Heart right ventricle (tissue), 16 donors: ENCODE measurements around the gene TTLL11. TPM values are rescaled to one million over a fixed set of nuclear protein-coding genes. Genes with fewer than 3 reads are reported as not detected.

Experiments
- ATAC-seq, 8 donors: fragments of 200-7000 bp; cut with Tn5 transposase; one replicate each; pipeline ENCODE4 v1.9.1; 2020; ENCODE audit warnings: mild to moderate bottlenecking in 8 of 8, moderate library complexity in 8 of 8, moderate number of reproducible peaks in 1 of 8
- DNase-seq, 2 donors: peaks; one replicate each; pipeline ENCODE4 v3.0.0-alpha.2; 2020
- H3K27ac ChIP-seq, 10 donors: fragments of 200-600 bp; sonication (generic) in 2 of 10; one replicate each; pipeline versions ENCODE4 v1.5.0 to v1.8.0; 2020 to 2022; ENCODE audit warnings: mild to moderate bottlenecking in 3 of 10
- H3K27me3 ChIP-seq, 7 donors: fragments of 200-600 bp; one replicate each; pipeline ENCODE4 v1.8.0; 2021 to 2022; ENCODE audit warnings: mild to moderate bottlenecking in 2 of 7
- H3K36me3 ChIP-seq, 9 donors: fragments of 200-600 bp; sonication (generic) in 1 of 9; one replicate each; pipeline versions ENCODE4 v1.5.0 to v1.8.0; 2020 to 2022; ENCODE audit warnings: mild to moderate bottlenecking in 2 of 9
- H3K4me1 ChIP-seq, 9 donors: fragments of 200-600 bp; sonication (generic) in 1 of 9; one replicate each; pipeline versions ENCODE4 v1.5.0 to v1.8.0; 2020 to 2022; ENCODE audit warnings: mild to moderate bottlenecking in 4 of 9
- H3K4me3 ChIP-seq, 10 donors: fragments of 200-600 bp; sonication (generic) in 2 of 10; one replicate each; pipeline versions ENCODE4 v1.5.0 to v1.8.0; 2020 to 2022; ENCODE audit warnings: mild to moderate bottlenecking in 7 of 10, moderate library complexity in 2 of 10
- H3K9me3 ChIP-seq, 11 donors: fragments of 200-600 bp in 10 of 11; sonication (generic) in 2 of 11; one replicate each; pipeline versions ENCODE4 v1.5.0 to v1.8.0; 2013 to 2022; ENCODE audit warnings: mild to moderate bottlenecking in 2 of 11, control low read depth in 1 of 11, moderate library complexity in 1 of 11
- CTCF ChIP-seq, 9 donors: fragments of 200-600 bp; sonication (generic) in 2 of 9; IDR thresholded peaks; one replicate each; pipeline versions ENCODE4 v1.5.0 to v1.8.0; 2021 to 2022; ENCODE audit warnings: antibody characterized with exemption in 9 of 9, mild to moderate bottlenecking in 5 of 9, moderate library complexity in 1 of 9
- WGBS, 2 donors: extraction: QIAGEN DNeasy Blood & Tissue Kit; methylation state at CpG; one replicate each; pipeline ENCODE4 v1.1.7; 2013; ENCODE audit warnings: inconsistent platforms in 1 of 2; 5-methylcytosine and 5-hydroxymethylcytosine counted together
- intact Hi-C, 10 donors: fragments of 100-400 bp; cut with DNase I; formaldehyde crosslinking; loops; one replicate each; pipeline versions ENCODE4 v1.11.1 to v1.14.2; 2022
- polyA plus RNA-seq, 2 donors: library from polyadenylated mRNA; stranded (reverse); fragments of 200-250 nt; gene quantifications; one replicate each; pipeline ENCODE4 v1.2.3, GENCODE V29; 2013
- total RNA-seq, 10 donors: library from RNA; stranded (reverse); fragmentation: NEBNext Ultra II Directional in 3 of 10; extraction: Animal tissue kit (Norgen Biotek cat#: 25700) in 3 of 10; gene quantifications; one replicate each; pipeline versions ENCODE4 v1.2.1 to v1.2.4, GENCODE V29; 2021 to 2023
- donor health status: Arrhythmogenic right ventricular cardiomyopathy.
- donor health status: ischemic (EF 13 %, LVEDD 7.1; RV severe dilation, severe dysfunction).
- donor health status: healthy with polysubstance abuse.
- donor health status: DM: no; HTN: yes; CAD: no.
- donor health status: DM: no; HTN: no; CAD: no.
- donor health status: ischemic (EF 25% LVEDD 6.9; RV normal size, moderate dysfunction).
- donor health status: ischemic (EF 25% LVEDD 5.7; RV mildly dilated, moderate dysfunction).
- donor health status: healthy.
- donor health status: DM: yes; HTN: yes; CAD: no.
- donor health status: Ischemic cardiomyopathy.
- donor health status: ischemic (EF 35%, LVEDD 5.7; RV mildly dilated, moderate dysfunction).
- donor health status: nonischemic (EF 11% LVEDD 7.7; RV severe dilation, severe dysfunction).
- donor health status: DM: yes; HTN: yes; CAD: no.
- donor health status: PGD.
- donor health status: ischemic (EF 29% LVEDD 5.4; RV normal size, mild dysfunction).
- donor health status: nonischemic (EF 23%, LVEDD 6.1; RV moderate dilation, normal function).

TTLL11 gene
- total and polyA plus RNA-seq, 12 donors: 2.6 to 8.7 (median 5.8) TPM

GRCh38 chr9:122040561-122041242 lies 52.4 kb downstream of the TTLL11 start:
- H3K36me3 ChIP-seq: peaks cover 0 to 28% (median 5%) of the 10 kb centered on the region in 9 donors

GRCh38 chr9:122039234-122039633 lies 53.9 kb downstream of the TTLL11 start:
- peaks cover 0 to 35% (median 5%) of the 10 kb centered on the region in 9 donors for H3K36me3 ChIP-seq
- peak in 1 of 8 donors; percentile 18 for ATAC-seq
- intact Hi-C loops: no loop called here
- 96 to 97% methylated on average over 6 of the region's 6 CpGs for WGBS, 2 donors
- H3K4me1 ChIP-seq: peaks cover 0 to 21% (median 17%) of the 10 kb centered on the region in 9 donors
- no peak overlapping the region for H3K4me3 ChIP-seq
- peaks cover 0 to 11% (median 0%) of the 10 kb centered on the region in 11 donors for H3K9me3 ChIP-seq
- TF ChIP-seq CTCF (IDR thresholded peaks at IDR 0.05): no peak
- H3K27ac ChIP-seq: peak overlapping the region in 3 of 10 donors; percentile 7 to 74 (median 31)
- no peaks in the 10 kb centered on the region for H3K27me3 ChIP-seq
- DNase-seq: no peak

More at GRCh38 chr9:122040561-122041242, 52.4 kb downstream of the TTLL11 start:
- TF ChIP-seq CTCF (IDR thresholded peaks at IDR 0.05): no peak
- ATAC-seq (no peak), DNase-seq (no peak)
- Histone ChIP-seq H3K9me3 (peaks cover 0 to 11% (median 0%) of the 10 kb centered on the region in 11 donors), H3K4me3 (no peak overlapping the region), H3K27me3 (no peaks in the 10 kb centered on the region), H3K4me1 (peaks cover 0 to 21% (median 17%) of the 10 kb centered on the region in 9 donors), H3K27ac (peak overlapping the region in 5 of 10 donors; percentile 2 to 74 (median 31))
- WGBS, 2 donors: 0 to 43% methylated on average over 1 of the region's 1 CpG
- intact Hi-C loops: no loop called here

GRCh38 chr9:122036988-122037387 lies 56.1 kb downstream of the TTLL11 start:
- intact Hi-C loops: no loop called here
- 82 to 94% methylated on average over 1 of the region's 1 CpG for WGBS, 2 donors
- Histone ChIP-seq H3K27me3 (no peaks in the 10 kb centered on the region), H3K9me3 (no peaks in the 10 kb centered on the region), H3K4me1 (peaks cover 0 to 19% (median 17%) of the 10 kb centered on the region in 9 donors), H3K36me3 (peaks cover 0 to 42% (median 5%) of the 10 kb centered on the region in 9 donors), H3K27ac (no peak overlapping the region), H3K4me3 (no peak overlapping the region)
- ATAC-seq (no peak), DNase-seq (no peak)
- TF ChIP-seq CTCF (IDR thresholded peaks at IDR 0.05): no peak

- no peak for ATAC-seq
- Histone ChIP-seq H3K4me3 (no peak overlapping the region), H3K36me3 (peaks cover 0 to 46% (median 5%) of the 10 kb centered on the region in 9 donors), H3K27ac (no peak overlapping the region), H3K4me1 (peaks cover 0 to 19% (median 17%) of the 10 kb centered on the region in 9 donors), H3K27me3 (no peaks in the 10 kb centered on the region), H3K9me3 (no peaks in the 10 kb centered on the region)
- DNase-seq: no peak
- 95 to 98% methylated on average over 4 of the region's 4 CpGs for WGBS, 2 donors
- TF ChIP-seq CTCF (IDR thresholded peaks at IDR 0.05): no peak
- intact Hi-C loops: no loop called here
Observed at GRCh38 chr9:122036408-122036807, 56.7 kb downstream of the TTLL11 start.
